ENCODE measurements around the gene TMEM109. TPM values are rescaled to one million over a fixed set of nuclear protein-coding genes. Genes with fewer than 3 reads are reported as not detected.
A peak's percentile ranks its signal among the peaks of the same experiment; 100 is the strongest.

The TMEM109 gene
- total and polyA plus RNA-seq, 2 of the 8 experiments (the other 6 are each of a cell fraction or from before 2014, with no cell fraction given): 27.3 to 30.3 TPM

GRCh38 chr11:60915248-60915914 lies 1.4 kb downstream of the TMEM109 start (continued):
- TF ChIP-seq TAF1 (IDR thresholded peaks at IDR 0.05; ENCODE audit: low read depth, low read length) (peak; percentile 47; the same call in 1 of the 2 replicates), ASH2L (IDR thresholded peaks at IDR 0.05; ENCODE audit: low read length) (peak; percentile 29), YY1 (IDR thresholded peaks at IDR 0.05; ENCODE audit: low read depth, low read length) (no peak), CEBPB (IDR thresholded peaks at IDR 0.05; ENCODE audit: low read depth, low read length) (no peak), SAP30 (IDR thresholded peaks at IDR 0.05; ENCODE audit: insufficient read depth, insufficient replicate concordance, low read length) (peak; percentile 27), TBP (IDR thresholded peaks at IDR 0.05; ENCODE audit: low read depth, low read length) (peak; percentile 49; the same call in 1 of the 2 replicates), CBX8 (IDR thresholded peaks at IDR 0.05; ENCODE audit: borderline replicate concordance, low read depth, low read length) (no peak), SIRT6 (IDR thresholded peaks at IDR 0.05; ENCODE audit: low read length) (no peak), TAF7 (optimal IDR thresholded peaks at IDR 0.05; ENCODE audit: borderline replicate concordance, low read depth, low read length) (no peak), PHF8 (conservative IDR thresholded peaks at IDR 0.05; ENCODE audit: low read depth, low read length) (no peak), POU5F1 (IDR thresholded peaks at IDR 0.05; ENCODE audit: low read depth, low read length) (no peak), EZH2 (IDR thresholded peaks at IDR 0.05; ENCODE audit: low read depth, low read length, severe bottlenecking) (no peak), RXRA (IDR thresholded peaks at IDR 0.05; ENCODE audit: insufficient read depth, low read depth, low read length) (no peak), CREB1 (IDR thresholded peaks at IDR 0.05) (no peak), CTCF (IDR thresholded peaks at IDR 0.05; ENCODE audit: control extremely low read depth in 1 of 3, insufficient read depth in 1 of 3, low read depth in 1 of 3, low read length in 3 of 3) (peak in 2 of 3 experiments; percentile 3 to 11; a peak in 1 of 4 replicates), POLR2A (IDR thresholded peaks at IDR 0.05; ENCODE audit: control extremely low read depth in 1 of 2, low read depth in 2 of 2, low read length in 2 of 2) (peak in 1 of 2 experiments; percentile 46; a peak in 1 of 3 replicates), SUZ12 (IDR thresholded peaks at IDR 0.05; ENCODE audit: low read length) (no peak), RBBP5 (IDR thresholded peaks at IDR 0.05; ENCODE audit: borderline replicate concordance, low read depth, low read length) (no peak), USF2 (IDR thresholded peaks at IDR 0.05; ENCODE audit: low read length) (no peak), EGR1 (IDR thresholded peaks at IDR 0.05; ENCODE audit: borderline replicate concordance, low read depth, low read length) (no peak), SP4 (IDR thresholded peaks at IDR 0.05; ENCODE audit: low read length) (no peak)
